Mucosa of gallbladder (tissue), 1 donor: ENCODE data around the gene ATP6V0B. TPM values are rescaled to one million over a fixed set of nuclear protein-coding genes. Genes with fewer than 3 reads are reported as not detected.

Source experiments
- DNase-seq: peaks from one replicate; pipeline ENCODE4 v3.0.0-alpha.2; 2020; ENCODE audit warnings: low spot score
- total RNA-seq: library from RNA; stranded (reverse); gene quantifications from one replicate; pipeline ENCODE4 v1.2.1, GENCODE V29; 2021
- donor health status: DM: no; HTN: no; CAD: no.

ATP6V0B gene
- total RNA-seq, 1 donor from 2014 or later, result 138 TPM

DNA sequence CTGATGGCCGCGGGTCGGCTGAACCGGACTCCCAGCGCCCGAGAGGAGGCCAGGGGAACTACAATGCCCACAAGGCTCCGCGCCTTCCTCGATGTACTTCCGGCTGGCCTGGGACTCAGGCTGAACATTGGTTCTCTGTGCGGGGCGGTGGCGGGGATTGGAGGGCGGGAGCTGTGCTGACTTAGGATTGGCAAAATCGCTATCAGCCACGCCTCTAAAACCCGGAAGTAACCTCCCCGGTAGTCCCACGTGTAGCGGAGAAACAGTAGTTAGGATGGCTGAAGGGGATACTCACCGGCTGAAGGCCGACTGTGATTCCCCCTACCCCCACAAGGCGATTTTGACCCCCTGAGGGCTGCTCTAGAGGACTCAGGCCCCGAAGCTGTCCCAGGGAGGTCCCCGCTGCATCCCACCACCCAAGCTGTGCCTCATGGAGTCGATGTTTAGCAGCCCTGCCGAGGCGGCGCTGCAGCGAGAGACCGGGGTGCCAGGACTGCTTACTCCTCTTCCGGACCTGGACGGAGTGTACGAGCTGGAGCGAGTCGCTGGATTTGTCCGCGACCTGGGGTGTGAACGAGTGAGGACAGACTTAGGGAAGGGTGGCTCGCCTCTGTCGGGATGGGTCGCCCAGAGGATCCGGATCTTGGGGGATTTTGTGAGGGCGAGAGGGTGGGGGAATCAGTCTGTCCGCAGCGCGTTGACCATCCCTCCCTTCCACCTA lies 4.9 kb upstream of the ATP6V0B start, which contains the start of gene DPH2:
TSS of gene DPH2 (plus strand) at position 265 of the 721 bp plus-strand sequence. CDS start at position 431, 166 bp downstream.
- DNase-seq, result peak; percentile 97

DNA sequence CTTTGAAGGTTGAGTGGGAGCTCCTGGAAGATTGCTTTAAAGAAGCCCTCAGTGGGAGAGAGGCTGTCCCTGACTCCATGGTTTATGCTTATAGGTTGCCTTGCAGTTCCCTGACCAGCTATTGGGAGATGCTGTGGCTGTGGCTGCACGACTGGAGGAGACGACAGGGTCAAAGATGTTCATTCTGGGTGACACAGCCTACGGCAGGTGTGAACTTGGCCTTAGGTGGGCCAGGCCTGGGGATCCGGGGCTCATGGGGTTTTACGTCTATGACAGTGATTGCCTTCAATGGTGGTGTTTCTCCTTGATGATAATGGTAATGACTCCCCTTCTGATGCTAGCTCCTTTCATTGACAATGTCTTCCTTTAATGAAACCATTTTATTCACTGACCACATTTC lies 4.3 kb upstream of the ATP6V0B start:
- DNase-seq, result no peak

DNA sequence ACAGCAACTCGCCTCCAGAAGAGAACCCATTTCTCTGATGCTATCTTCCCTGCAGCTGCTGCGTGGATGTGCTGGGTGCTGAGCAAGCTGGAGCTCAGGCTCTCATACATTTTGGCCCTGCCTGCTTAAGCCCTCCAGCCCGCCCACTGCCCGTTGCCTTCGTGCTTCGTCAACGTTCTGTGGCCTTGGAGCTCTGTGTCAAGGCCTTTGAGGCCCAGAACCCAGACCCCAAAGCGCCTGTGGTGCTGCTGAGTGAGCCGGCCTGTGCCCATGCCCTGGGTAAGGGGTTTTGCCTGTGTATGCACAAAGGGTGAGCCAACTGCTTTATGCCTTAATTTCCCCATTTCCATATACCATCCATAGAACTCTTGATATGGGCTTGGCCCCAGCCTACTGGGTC lies 3.8 kb upstream of the ATP6V0B start:
- no peak for DNase-seq

DNA sequence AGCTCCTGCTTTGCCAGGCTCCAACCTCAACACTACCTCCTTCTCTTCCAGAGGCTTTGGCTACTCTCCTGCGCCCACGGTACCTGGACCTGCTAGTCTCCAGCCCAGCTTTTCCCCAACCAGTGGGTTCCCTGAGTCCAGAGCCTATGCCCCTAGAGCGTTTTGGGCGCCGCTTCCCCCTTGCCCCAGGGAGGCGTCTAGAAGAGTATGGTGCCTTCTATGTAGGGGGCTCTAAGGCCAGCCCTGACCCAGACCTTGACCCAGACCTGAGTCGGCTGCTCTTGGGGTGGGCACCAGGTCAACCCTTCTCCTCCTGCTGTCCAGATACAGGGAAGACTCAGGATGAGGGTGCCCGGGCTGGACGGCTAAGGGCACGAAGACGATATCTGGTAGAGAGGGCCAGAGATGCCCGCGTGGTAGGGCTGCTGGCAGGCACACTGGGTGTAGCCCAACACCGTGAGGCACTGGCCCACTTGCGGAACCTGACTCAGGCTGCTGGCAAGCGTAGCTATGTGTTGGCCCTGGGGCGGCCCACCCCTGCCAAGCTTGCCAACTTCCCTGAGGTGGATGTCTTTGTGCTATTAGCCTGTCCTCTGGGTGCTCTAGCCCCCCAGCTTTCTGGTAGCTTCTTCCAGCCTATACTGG lies 3.3 kb upstream of the ATP6V0B start:
- no peak for DNase-seq

DNA sequence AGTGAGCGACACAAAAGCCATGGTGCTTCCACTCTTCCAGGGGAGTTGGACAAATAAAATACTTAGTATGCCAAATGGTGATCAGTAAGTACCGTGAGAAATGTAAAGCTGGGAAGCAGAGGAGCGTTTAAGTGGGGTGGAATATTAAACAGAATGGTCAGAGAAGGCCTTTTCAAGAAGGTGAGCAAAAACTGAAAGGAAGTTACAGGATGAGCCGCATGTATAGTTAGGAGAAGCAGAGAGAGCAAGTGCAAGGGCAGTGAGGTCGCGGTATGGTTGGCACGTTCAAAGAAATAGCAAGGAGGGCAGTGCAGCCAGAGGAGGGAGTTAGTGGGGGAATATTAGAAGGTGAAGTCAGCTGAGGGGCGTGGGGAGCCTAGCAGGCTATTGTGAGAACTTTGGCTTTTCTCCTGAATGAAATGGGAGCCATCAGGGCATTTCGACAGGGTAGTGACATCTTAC lies 748 bp upstream of the ATP6V0B start:
- DNase-seq, result no peak

DNA sequence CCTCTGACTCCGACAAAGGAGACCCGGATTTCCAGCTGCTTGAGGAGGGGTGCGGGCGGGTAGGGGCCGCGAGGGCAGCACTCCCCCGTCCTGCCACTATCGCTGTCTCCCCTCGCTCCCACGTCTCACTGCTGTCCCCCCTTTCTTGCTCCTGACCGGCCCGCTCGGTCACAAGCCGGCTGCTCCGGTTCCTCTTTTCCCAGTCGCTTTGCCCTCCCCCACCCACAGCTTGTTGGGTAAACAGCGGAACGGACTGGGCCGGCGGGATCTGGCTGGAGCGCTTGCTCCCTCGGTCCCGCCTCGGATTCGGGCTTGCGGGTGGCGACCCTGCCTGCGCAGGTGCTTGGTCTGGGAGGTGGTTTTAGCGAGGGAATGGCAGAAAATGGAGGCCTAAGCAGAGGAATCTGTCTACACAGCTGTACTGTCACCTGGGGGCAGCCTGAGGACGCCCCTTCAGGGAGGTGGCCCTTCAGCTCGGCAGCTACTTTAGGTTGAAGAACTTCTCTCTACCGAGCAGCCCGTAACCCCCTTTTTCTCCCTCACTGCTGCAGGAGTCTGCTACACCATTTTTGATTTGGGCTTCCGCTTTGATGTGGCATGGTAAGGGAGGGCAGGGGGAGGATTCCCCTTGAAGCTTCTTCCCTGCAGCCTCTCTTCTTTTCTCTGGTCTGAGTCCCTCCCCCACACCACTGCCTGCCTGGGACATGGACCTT lies 645 bp downstream of the ATP6V0B start:
- DNase-seq, result peak; percentile 70

DNA sequence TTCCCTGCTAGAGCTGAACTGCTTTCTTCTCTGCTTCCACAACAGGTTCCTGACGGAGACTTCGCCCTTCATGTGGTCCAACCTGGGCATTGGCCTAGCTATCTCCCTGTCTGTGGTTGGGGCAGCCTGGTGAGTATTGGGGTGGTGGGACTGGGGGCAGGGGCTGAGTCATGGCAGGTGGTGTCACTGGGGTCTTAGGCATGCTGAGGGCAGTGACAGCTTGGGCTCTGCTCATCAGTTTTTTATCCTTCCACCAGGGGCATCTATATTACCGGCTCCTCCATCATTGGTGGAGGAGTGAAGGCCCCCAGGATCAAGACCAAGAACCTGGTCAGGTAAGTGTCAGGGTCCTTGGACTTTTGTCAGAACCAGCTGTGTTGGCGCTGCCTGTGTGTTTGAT lies 1.3 kb downstream of the ATP6V0B start:
- DNase-seq, result no peak

DNA sequence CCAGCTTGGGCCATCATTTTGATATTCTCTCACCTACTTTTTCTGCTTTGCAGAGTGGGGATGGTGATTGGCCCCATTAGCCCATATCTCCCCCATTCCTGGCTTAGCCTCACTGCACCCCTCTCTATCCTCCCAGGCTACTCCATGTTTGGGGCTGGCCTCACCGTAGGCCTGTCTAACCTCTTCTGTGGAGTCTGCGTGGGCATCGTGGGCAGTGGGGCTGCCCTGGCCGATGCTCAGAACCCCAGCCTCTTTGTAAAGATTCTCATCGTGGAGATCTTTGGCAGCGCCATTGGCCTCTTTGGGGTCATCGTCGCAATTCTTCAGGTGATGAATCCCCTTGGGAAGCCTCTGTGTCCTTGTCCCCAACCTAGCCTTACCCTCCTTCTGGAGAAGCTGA lies 2.1 kb downstream of the ATP6V0B start:
- DNase-seq, result no peak

DNA sequence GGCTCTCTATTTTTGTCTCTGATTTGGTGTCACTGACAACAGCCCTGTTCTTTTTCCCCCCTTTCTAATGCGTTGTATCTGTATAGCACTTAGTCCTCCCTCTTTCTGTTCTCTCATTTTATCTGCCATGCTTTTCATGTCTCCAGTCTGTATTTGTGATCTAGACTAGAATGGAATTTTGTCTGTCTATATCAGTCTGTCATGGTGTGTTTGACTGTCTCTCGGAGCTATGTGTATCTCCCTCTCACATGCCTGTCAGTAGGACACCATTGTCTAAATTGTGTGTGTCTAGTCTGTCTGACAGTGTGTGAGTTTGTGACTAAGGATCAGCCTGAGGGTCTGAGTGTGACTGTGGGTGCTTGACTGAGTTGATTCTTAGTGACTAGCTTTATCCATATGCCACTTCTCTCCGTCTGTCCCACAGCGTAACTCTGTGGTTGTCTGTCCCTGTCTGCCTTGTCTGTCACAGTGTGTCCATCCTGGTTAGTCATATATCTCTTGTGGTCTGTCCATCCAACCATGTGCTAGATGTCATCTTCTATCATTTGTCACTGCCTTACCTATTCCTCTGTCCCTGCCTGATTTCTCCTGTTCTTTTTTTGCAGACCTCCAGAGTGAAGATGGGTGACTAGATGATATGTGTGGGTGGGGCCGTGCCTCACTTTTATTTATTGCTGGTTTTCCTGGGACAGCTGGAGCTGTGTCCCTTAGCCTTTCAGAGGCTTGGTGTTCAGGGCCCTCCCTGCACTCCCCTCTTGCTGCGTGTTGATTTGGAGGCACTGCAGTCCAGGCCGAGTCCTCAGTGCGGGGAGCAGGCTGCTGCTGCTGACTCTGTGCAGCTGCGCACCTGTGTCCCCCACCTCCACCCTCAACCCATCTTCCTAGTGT lies 2.9 kb downstream of the ATP6V0B start:
- DNase-seq, result no peak

DNA sequence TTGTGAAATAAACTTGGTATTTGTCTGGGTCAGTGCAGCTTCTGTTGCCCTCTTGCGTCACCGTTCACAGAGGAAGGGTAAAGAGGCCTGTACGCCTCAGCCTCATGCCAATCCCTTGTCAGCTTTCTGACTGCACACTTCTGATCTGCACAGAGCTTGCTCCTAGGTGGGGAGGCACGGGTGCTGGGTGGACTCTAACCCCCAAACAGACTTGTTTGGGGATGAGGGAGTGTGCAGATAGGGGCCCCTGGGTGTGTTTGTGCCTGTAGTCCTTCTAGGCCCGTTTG lies 3.4 kb downstream of the ATP6V0B start:
- no peak for DNase-seq

DNA sequence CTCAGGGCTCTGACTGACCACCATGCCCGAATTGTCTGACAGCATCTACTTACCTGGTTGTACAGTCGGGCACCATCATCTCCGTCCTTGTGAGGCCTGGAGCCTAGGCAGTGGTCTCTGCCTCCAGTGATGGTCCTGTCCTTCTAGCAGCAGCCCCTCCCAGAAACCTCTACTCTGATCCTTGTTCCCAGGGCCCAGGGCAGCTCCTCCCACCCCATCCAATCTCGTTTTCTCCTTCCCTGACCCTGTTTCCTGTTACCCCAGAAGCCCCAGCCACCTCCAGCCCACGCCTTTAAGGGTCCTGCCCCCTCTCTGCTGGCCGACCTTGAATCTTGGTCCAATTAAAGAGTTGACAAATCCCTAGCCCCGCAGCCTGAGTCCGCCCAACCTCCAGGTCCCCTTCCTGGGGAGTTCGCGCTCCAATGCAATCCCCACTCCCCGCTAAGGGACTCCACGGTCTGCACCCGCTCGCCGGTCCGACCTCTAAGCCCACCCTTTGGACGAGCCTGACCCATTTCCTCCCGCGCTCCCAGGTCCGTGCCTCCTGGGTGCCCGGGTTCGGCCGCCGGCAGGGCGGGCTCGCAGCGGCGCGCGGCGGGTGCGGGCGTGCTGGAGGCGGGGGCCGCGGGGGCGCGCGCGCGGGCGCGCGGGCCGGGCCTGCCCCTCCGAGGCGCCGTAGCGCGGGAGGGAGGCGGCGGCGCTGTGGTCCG lies 3.9 kb downstream of the ATP6V0B start, which contains the start of gene B4GALT2:
TSS of gene B4GALT2 (plus strand) at position 660 of the 710 bp plus-strand sequence. CDS start 1,951 bp downstream, outside the sequence.
- no peak for DNase-seq

DNA sequence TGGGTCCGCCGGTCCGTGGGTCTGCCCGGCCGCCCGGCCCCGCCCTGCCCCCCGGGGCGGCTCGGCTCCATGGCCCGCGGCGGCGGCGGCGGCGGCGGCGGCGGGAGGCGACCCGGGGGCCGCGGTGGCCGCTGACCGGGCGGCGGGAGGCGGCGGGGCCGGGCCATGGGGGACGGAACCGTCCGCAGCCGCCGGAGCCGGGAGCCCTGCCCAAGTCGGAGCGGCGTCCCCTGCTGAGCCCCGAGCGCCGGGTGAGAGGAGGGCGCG lies 4.4 kb downstream of the ATP6V0B start:
- no peak for DNase-seq

DNA sequence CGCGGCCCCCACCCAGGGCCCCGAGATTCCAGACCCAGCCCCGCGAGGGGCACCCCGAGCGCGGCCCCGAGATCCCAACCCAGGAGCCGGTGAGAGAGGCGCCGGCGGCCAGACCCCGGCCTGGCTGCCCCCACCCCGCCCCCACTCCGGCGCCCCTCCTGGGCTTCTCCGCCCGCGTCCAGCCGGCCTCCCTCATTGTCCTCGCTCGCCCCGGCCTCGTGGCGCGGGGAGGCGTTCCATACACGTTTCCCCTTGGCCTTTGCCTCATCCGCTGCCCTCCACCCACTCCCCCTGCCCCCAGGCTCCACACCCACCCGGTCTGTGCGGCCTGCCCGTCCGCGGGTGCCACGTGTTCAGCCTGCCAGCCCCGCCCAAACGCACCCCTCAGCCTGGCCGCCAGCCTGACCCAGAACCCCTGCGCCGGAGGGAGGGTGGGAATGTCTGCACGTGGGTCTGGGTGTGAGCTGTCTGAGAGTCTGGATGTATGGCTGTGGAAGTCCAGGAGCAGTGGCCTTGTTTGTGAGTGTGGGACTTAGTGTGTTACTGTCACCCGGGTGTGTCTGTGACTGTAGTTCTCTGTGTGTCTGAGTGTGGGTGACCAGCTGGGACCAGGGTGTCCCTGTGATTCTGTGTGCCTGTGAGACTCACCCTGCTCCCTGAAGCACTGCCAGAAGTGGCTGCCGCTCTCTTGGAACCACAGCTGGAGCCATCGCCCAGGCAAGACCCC lies 4.9 kb downstream of the ATP6V0B start:
- no peak for DNase-seq

DNA sequence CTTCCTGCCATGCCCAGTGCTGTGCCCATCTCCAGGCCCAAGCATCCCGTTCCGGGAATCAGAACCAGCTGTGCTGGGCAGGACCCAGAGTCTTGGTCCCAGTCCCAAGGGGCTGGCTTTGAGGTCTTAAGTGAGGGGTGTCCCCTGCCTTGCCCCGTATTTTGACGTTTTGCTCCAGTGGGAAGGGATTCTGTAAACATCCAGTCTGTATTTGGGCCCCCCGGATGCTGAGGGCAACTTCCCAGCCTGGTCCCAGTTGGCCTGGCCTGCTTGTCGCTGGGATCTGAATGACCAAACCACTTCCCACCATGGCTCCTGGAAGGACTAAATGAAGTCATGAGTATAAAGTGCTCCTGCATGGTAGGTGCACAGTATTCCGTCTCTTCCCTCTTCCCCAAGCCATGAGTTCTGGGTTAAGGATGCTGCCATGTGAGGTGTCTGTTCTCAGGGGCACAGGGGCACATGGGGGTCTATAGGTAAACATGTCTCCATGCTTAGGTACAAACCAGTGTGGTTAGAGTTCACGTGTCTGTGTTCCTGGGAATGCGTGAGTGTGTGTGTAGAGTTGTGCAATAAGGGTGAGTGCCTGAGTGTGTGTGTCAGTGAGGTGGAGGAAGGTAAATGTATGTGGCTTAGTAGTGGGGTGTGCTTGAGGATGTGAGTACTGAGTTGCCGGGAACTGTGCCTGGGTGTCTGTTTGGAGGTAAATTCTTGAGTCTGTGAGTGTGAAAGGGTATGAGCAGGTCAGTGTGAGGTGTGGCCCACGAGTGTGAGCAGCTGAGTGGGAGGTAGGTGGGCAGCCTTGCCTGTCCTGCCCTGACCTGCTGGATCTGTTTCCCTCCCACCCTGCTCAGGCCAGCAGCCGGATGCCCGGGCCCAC lies 5.7 kb downstream of the ATP6V0B start:
- DNase-seq, result no peak

DNA sequence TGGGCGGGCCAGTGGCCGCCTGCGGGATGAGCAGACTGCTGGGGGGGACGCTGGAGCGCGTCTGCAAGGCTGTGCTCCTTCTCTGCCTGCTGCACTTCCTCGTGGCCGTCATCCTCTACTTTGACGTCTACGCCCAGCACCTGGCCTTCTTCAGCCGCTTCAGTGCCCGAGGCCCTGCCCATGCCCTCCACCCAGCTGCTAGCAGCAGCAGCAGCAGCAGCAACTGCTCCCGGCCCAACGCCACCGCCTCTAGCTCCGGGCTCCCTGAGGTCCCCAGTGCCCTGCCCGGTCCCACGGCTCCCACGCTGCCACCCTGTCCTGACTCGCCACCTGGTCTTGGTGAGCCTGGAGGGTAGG lies 6.4 kb downstream of the ATP6V0B start:
- DNase-seq, result no peak

DNA sequence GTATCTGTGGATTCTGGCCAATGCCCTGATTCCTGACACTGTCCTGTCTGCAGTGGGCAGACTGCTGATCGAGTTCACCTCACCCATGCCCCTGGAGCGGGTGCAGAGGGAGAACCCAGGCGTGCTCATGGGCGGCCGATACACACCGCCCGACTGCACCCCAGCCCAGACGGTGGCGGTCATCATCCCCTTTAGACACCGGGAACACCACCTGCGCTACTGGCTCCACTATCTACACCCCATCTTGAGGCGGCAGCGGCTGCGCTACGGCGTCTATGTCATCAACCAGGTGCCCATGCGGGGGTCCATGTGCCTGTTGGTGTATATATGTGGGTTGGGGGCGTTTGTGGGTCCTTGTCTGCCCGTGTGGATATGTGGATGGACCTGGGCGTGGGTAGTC lies 6.9 kb downstream of the ATP6V0B start:
- no peak for DNase-seq

DNA sequence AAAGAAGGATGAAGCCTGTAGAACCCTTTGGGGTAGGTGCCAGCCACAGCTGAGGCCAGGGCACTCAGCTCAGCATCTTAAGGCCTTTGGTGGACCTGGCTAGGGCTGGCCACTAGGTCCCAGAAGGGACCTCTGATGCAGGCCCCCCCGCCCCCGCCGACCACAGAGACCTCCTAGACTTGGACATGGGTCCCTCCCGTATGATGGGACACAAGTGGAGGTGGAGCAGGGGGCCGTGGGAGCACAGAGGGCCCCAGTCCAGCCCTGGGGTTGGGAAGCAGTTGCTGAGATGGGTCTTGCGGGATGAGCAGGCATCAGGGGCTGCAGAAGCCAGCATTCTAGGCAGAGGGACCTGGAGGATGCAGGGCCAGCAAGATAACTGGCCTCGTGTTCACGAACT lies 7.5 kb downstream of the ATP6V0B start:
- DNase-seq, result no peak

DNA sequence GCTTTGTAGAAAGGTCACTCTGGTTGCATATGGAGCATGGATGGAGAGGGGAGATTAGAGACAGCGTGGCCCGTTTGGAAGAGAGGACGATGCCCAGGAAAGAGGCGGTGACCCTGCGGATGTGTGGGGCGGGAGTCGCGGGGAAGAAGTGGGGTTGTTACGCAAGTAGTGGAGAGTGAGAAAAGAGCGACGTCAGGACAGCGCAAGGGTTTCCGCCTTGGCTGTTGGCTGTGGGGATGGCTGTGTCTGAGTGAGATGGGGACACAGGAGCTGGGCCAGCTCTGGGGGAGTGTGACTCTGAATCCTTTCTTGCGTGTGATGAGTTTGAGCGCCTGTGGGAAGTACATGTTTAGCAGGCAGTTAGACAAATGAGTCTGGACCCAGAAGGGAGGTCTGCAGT lies 8.0 kb downstream of the ATP6V0B start:
- DNase-seq, result no peak

DNA sequence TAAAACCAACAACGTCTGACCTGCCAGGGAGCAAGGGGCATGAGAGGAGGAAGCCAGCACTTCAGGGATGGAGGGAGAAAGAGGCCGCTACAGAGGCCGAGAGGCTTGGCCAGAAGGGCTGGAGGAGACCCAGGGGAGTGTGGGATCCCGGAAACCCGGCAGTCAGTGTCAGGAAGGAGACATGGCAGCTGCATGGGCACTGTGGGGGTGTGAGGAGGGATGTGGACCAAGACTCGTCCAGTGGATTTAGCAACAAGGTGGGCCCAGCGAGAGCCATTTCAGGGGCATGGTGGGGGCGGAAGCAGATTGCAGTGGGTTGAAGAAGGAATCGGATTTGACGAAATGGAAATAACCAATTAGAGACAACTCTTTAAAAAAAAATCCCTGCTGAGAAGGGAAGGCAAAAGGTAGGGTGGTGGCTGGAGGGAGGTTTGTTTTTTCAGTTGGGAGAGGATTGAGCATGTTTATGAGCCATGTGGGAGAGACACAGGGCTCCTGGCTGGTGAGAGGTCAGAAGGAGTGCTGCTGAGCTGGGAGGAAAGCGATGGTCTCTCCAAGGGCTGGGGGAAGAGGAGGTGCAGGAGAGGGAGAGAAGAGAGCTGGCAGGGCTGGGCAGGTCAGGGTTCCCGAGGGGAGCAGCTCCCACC lies 8.6 kb downstream of the ATP6V0B start:
- no peak for DNase-seq
